Endothelial cell (in vitro differentiated cells): ENCODE data around the gene CETN2. TPM values are rescaled to one million over a fixed set of nuclear protein-coding genes. Genes with fewer than 3 reads are reported as not detected.
"Not testable (repeated sequence)": the region's sequence is repeated elsewhere in the genome, so short reads cannot be mapped to it uniquely, and the experiment has no call there.

Experiments
- DNase-seq: peaks from one replicate; pipeline ENCODE4 v3.0.0; 2021; ENCODE audit warnings: low spot score
- H3K27ac Mint-ChIP-seq: one replicate; pipeline ENCODE4 v1.8.0; 2021; ENCODE audit warnings: mixed read lengths, inconsistent platforms; ENCODE audit not compliant: unreplicated experiment
- H3K27me3 Mint-ChIP-seq: one replicate; pipeline ENCODE4 v1.8.0; 2021; ENCODE audit warnings: mild to moderate bottlenecking, moderate library complexity, mixed read lengths, inconsistent platforms; ENCODE audit not compliant: unreplicated experiment
- H3K36me3 Mint-ChIP-seq: one replicate; pipeline ENCODE4 v1.8.0; 2021; ENCODE audit warnings: mild to moderate bottlenecking, low read depth, mixed read lengths, inconsistent platforms; ENCODE audit not compliant: unreplicated experiment
- H3K4me1 Mint-ChIP-seq: one replicate; pipeline ENCODE4 v1.8.0; 2021; ENCODE audit warnings: mild to moderate bottlenecking, mixed read lengths, inconsistent platforms; ENCODE audit not compliant: unreplicated experiment
- H3K4me3 Mint-ChIP-seq: one replicate; pipeline ENCODE4 v1.8.0; 2021; ENCODE audit warnings: mild to moderate bottlenecking, mixed read lengths, inconsistent platforms; ENCODE audit not compliant: unreplicated experiment
- H3K9me3 Mint-ChIP-seq: one replicate; pipeline ENCODE4 v1.8.0; 2021; ENCODE audit warnings: mixed read lengths, inconsistent platforms; ENCODE audit not compliant: unreplicated experiment
- CTCF ChIP-seq: fragments of 200-600 bp; sonication (generic); IDR thresholded peaks from one replicate; pipeline ENCODE4 v1.5.0; 2021; ENCODE audit warnings: antibody characterized with exemption; ENCODE audit not compliant: unreplicated experiment
- total RNA-seq: library from RNA; stranded (reverse); fragmentation: NEBNext Ultra II Directional; extraction: Animal tissue kit (Norgen Biotek cat#: 25700); gene quantifications from one replicate; pipeline ENCODE4 v1.2.1, GENCODE V29; 2021; ENCODE audit not compliant: unreplicated experiment

Gene CETN2
- total RNA-seq, 1 donor from 2014 or later: 32.6 TPM

- Mint-ChIP-seq H3K4me3 (no peak overlapping the region), H3K27me3 (no peaks in the 10 kb centered on the region), H3K27ac (no peak overlapping the region), H3K4me1 (peaks cover 4% of the 10 kb centered on the region), H3K9me3 (no peaks in the 10 kb centered on the region), H3K36me3 (no peaks in the 10 kb centered on the region)
- no peak for DNase-seq
- no peak for TF ChIP-seq CTCF
These were observed 31.6 kb downstream of the CETN2 start for GRCh38 chrX:152798945-152799344.

- H3K4me1 Mint-ChIP-seq, H3K27ac Mint-ChIP-seq, H3K4me3 Mint-ChIP-seq: not testable (repeated sequence)
These were observed 43.5 kb downstream of the CETN2 start for GRCh38 chrX:152787062-152787461.

More at GRCh38 chrX:152787062-152787461, 43.5 kb downstream of the CETN2 start:
- H3K27me3 Mint-ChIP-seq, H3K9me3 Mint-ChIP-seq, DNase-seq, H3K36me3 Mint-ChIP-seq: not testable (repeated sequence)

Other genes starting within 250 kb of the CETN2 start
- 0.41 TPM for gene GABRQ, start 192.9 kb downstream of the CETN2 start, total RNA-seq
- not detected for gene MAGEA3, start 132.0 kb downstream of the CETN2 start, total RNA-seq
- not detected for gene CSAG2, start 121.5 kb downstream of the CETN2 start, total RNA-seq
- 0.97 TPM for gene MAGEA2B, start 116.1 kb downstream of the CETN2 start, total RNA-seq
- gene CSAG1, start 97.0 kb downstream of the CETN2 start, total RNA-seq: 5.1 TPM
- 4.3 TPM for gene MAGEA12, start 97.0 kb downstream of the CETN2 start, total RNA-seq
- 3.5 TPM for gene MAGEA2, start 76.9 kb downstream of the CETN2 start, total RNA-seq
- 5.5 TPM for gene CSAG3, start 71.5 kb downstream of the CETN2 start, total RNA-seq
- not detected for gene MAGEA6, start 61.1 kb downstream of the CETN2 start, total RNA-seq
- gene NSDHL, start 306 bp upstream of the CETN2 start, total RNA-seq: 26.5 TPM
- 2.1 TPM for gene ZNF185, start 67.3 kb upstream of the CETN2 start, total RNA-seq
- not detected for gene PNMA5, start 163.4 kb upstream of the CETN2 start, total RNA-seq
- 1.4 TPM for gene PNMA3, start 225.7 kb upstream of the CETN2 start, total RNA-seq
- gene PNMA6A, start 241.7 kb upstream of the CETN2 start, total RNA-seq: 1.3 TPM